ENCODE data around the gene S100A11. TPM values are rescaled to one million over a fixed set of nuclear protein-coding genes. Genes with fewer than 3 reads are reported as not detected.

S100A11 gene
- total RNA-seq, 2 donors from 2014 or later, result 59.0 to 172 TPM

- TF ChIP-seq, protein P1, sequence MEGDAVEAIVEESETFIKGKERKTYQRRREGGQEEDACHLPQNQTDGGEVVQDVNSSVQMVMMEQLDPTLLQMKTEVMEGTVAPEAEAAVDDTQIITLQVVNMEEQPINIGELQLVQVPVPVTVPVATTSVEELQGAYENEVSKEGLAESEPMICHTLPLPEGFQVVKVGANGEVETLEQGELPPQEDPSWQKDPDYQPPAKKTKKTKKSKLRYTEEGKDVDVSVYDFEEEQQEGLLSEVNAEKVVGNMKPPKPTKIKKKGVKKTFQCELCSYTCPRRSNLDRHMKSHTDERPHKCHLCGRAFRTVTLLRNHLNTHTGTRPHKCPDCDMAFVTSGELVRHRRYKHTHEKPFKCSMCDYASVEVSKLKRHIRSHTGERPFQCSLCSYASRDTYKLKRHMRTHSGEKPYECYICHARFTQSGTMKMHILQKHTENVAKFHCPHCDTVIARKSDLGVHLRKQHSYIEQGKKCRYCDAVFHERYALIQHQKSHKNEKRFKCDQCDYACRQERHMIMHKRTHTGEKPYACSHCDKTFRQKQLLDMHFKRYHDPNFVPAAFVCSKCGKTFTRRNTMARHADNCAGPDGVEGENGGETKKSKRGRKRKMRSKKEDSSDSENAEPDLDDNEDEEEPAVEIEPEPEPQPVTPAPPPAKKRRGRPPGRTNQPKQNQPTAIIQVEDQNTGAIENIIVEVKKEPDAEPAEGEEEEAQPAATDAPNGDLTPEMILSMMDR (IDR thresholded peaks at IDR 0.05), result no peak
- peaks cover 4 to 21% of the 10 kb centered on the region in 2 donors for H3K4me1 ChIP-seq
- no peak for DNase-seq (ENCODE audit: low spot score)
- no peaks in the 10 kb centered on the region for H3K27me3 ChIP-seq
- no peak overlapping the region for H3K4me3 ChIP-seq
- no peaks in the 10 kb centered on the region for H3K36me3 ChIP-seq
- no peaks in the 10 kb centered on the region for H3K9me3 ChIP-seq
- H3K27ac ChIP-seq, result no peak overlapping the region
Observed at GRCh38 chr1:152050886-152051675, 14.3 kb upstream of the S100A11 start.

DNA sequence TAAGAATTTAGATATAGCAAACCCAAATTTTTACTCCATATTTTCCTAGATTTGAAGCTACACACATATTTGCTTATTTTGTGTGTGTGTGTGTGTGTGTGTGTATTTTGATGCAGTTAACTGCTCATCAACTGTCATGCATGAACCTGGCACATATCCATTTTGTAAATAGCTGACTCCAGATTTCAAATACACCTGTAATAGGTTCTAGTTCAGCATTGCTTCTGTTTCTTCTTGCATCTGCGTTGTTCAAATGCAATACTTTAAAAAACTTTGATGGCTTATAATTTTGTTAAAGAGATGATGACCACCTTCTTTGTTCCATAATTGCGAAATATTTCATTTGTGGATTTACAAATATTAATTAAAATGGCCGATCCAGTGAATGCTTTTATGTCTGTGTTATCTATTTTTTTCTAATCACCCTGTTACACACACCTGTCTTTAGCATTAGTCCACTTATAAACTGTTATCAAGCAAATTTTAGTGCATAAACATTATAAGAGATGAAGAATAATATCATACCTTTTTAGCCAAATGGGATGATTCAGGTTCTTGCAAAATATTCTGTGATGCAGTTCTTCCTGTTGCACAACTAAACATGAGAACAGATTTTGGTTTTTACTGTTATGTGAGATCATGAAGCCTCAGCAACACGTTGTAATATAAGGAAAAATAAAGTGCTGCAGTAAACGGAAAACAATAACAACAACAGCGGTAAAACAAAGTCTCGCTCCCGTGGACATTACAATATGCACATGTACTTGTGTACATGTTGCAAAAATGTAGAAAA, 12.7 kb upstream of the S100A11 start:
- Histone ChIP-seq H3K4me1 (peaks cover 4 to 21% of the 10 kb centered on the region in 2 donors), H3K27ac (peak overlapping the region in 1 of 2 donors; percentile 92), H3K27me3 (no peaks in the 10 kb centered on the region), H3K9me3 (no peaks in the 10 kb centered on the region), H3K36me3 (no peaks in the 10 kb centered on the region), H3K4me3 (no peak overlapping the region)
- no peak for DNase-seq (ENCODE audit: low spot score)
- TF ChIP-seq, protein P1 (IDR thresholded peaks at IDR 0.05), result no peak

GRCh38 chr1:152048416-152049009, 11.7 kb upstream of the S100A11 start:
- no peaks in the 10 kb centered on the region for H3K36me3 ChIP-seq
- peak overlapping the region; percentile 89 to 92 for H3K27ac ChIP-seq
- no peaks in the 10 kb centered on the region for H3K9me3 ChIP-seq
- H3K4me1 ChIP-seq, result peaks cover 4 to 21% of the 10 kb centered on the region in 2 donors
- TF ChIP-seq, protein P1 (IDR thresholded peaks at IDR 0.05), result no peak
- peak; percentile 77 for DNase-seq (ENCODE audit: low spot score)
- no peaks in the 10 kb centered on the region for H3K27me3 ChIP-seq
- peak overlapping the region in 1 of 2 donors; percentile 31 for H3K4me3 ChIP-seq

- Histone ChIP-seq H3K4me3 (peak overlapping the region in 1 of 2 donors; percentile 31), H3K4me1 (peaks cover 4 to 21% of the 10 kb centered on the region in 2 donors), H3K27me3 (no peaks in the 10 kb centered on the region), H3K27ac (peak overlapping the region; percentile 89 to 92), H3K36me3 (no peaks in the 10 kb centered on the region), H3K9me3 (no peaks in the 10 kb centered on the region)
- DNase-seq (ENCODE audit: low spot score), result peak; percentile 96
- TF ChIP-seq, protein P1 (IDR thresholded peaks at IDR 0.05), result peak; percentile 40 to 60
Observed at GRCh38 chr1:152047730-152048415, 11.1 kb upstream of the S100A11 start.

GRCh38 chr1:152047413-152047729, 10.6 kb upstream of the S100A11 start:
- Histone ChIP-seq H3K4me3 (peak overlapping the region in 1 of 2 donors; percentile 31), H3K9me3 (no peaks in the 10 kb centered on the region), H3K4me1 (peaks cover under 1 to 21% of the 10 kb centered on the region in 2 donors), H3K36me3 (no peaks in the 10 kb centered on the region), H3K27ac (peak overlapping the region; percentile 89 to 92), H3K27me3 (no peaks in the 10 kb centered on the region)
- TF ChIP-seq, protein P1 (IDR thresholded peaks at IDR 0.05), result no peak
- DNase-seq (ENCODE audit: low spot score), result no peak

Data from right atrium auricular region (tissue), 2 donors.